Hepatic stellate cell (primary cell): ENCODE results near the gene PARVA.

ENCODE experiments used
- DNase-seq: peaks from one replicate; pipeline ENCODE4 v3.0.0; 2011; ENCODE audit warnings: low spot score

PARVA gene

GRCh38 chr11:12433121-12433520 is 55.8 kb downstream of the PARVA start:
- no peak for DNase-seq

- no peak for DNase-seq
Measured at GRCh38 chr11:12433571-12434324, 56.4 kb downstream of the PARVA start.

GRCh38 chr11:12434325-12434654 is 56.9 kb downstream of the PARVA start:
- no peak for DNase-seq

GRCh38 chr11:12435264-12435663 is 57.9 kb downstream of the PARVA start:
- DNase-seq: no peak

- no peak for DNase-seq
Measured at GRCh38 chr11:12436266-12436665, 58.9 kb downstream of the PARVA start.

GRCh38 chr11:12438291-12438690 is 60.9 kb downstream of the PARVA start:
- DNase-seq: no peak

GRCh38 chr11:12439615-12440014 is 62.2 kb downstream of the PARVA start:
- no peak for DNase-seq

GRCh38 chr11:12440565-12440964 is 63.2 kb downstream of the PARVA start:
- no peak for DNase-seq

- DNase-seq: peak; percentile 24
Measured at GRCh38 chr11:12441231-12441861, 64.0 kb downstream of the PARVA start.

GRCh38 chr11:12444601-12445000 is 67.2 kb downstream of the PARVA start:
- no peak for DNase-seq

GRCh38 chr11:12445001-12445400 is 67.6 kb downstream of the PARVA start:
- DNase-seq: no peak

- DNase-seq: no peak
Measured at GRCh38 chr11:12446863-12447262, 69.5 kb downstream of the PARVA start.

- DNase-seq: no peak
Measured at GRCh38 chr11:12448131-12448939, 71.0 kb downstream of the PARVA start.

- no peak for DNase-seq
Measured at GRCh38 chr11:12449961-12450715, 72.8 kb downstream of the PARVA start.

GRCh38 chr11:12451179-12451814 is 73.9 kb downstream of the PARVA start:
- no peak for DNase-seq

GRCh38 chr11:12453243-12453642 is 75.9 kb downstream of the PARVA start:
- DNase-seq: no peak

- DNase-seq: peak; percentile 37
Measured at GRCh38 chr11:12454782-12455181, 77.4 kb downstream of the PARVA start.

- peak; percentile 36 for DNase-seq
Measured at GRCh38 chr11:12455938-12456337, 78.6 kb downstream of the PARVA start.

- DNase-seq: peak; percentile 40
Measured at GRCh38 chr11:12456651-12457579, 79.5 kb downstream of the PARVA start.

GRCh38 chr11:12458042-12458441 is 80.7 kb downstream of the PARVA start:
- no peak for DNase-seq

GRCh38 chr11:12459374-12459773 is 82.0 kb downstream of the PARVA start:
- DNase-seq: no peak
